Adrenal gland (tissue), 5 donors: ENCODE data around the gene MRGPRD.

Experiments used
- POLR2A ChIP-seq, 2 donors: fragments of 450-650 bp; IDR thresholded peaks; one replicate each; pipeline ENCODE4 v1.6.1; 2017; ENCODE audit warnings: antibody characterized with exemption in 2 of 2, mild to moderate bottlenecking in 2 of 2, moderate library complexity in 1 of 2
- TF ChIP-seq, protein P1 (sequence below), 6 experiments: fragments of 450-650 bp in 4 of 6; fragments of 200-600 bp in 2 of 6; sonication (generic) in 1 of 6; IDR thresholded peaks; 1 replicate in 5 of 6; 2 replicates in 1 of 6; pipeline versions ENCODE4 v1.5.1 to v1.8.0; 2016 to 2021; ENCODE audit warnings: antibody characterized with exemption in 6 of 6, mild to moderate bottlenecking in 2 of 6, moderate library complexity in 1 of 6
- donor health status: DM: no; HTN: no; CAD: no.

DNA sequence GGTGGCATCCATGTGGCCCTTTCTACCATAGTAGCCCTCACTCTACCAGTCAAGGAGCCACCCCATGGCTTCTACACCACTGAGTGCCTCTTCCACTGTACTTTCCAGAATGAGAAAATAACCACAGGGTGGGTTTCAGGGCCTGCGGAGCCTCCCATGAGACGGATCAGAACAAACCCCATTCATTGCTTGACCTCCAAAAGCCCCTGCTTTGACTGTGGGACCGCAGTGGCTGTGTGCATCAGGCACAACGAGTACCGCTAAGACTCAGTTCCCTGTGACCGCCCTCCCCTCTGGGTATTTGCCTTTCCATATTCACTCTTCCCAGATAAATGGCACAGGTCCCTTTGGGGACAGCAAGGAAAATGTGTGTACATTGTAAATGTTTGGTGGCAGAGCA is 43.7 kb upstream of the MRGPRD start:
- TF ChIP-seq POLR2A (IDR thresholded peaks at IDR 0.05), result no peak
- TF ChIP-seq, protein P1, sequence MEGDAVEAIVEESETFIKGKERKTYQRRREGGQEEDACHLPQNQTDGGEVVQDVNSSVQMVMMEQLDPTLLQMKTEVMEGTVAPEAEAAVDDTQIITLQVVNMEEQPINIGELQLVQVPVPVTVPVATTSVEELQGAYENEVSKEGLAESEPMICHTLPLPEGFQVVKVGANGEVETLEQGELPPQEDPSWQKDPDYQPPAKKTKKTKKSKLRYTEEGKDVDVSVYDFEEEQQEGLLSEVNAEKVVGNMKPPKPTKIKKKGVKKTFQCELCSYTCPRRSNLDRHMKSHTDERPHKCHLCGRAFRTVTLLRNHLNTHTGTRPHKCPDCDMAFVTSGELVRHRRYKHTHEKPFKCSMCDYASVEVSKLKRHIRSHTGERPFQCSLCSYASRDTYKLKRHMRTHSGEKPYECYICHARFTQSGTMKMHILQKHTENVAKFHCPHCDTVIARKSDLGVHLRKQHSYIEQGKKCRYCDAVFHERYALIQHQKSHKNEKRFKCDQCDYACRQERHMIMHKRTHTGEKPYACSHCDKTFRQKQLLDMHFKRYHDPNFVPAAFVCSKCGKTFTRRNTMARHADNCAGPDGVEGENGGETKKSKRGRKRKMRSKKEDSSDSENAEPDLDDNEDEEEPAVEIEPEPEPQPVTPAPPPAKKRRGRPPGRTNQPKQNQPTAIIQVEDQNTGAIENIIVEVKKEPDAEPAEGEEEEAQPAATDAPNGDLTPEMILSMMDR (IDR thresholded peaks at IDR 0.05), result no peak
